Anterior cingulate cortex (tissue), 58 donors: ENCODE results near the gene MEA1.

Source experiments
- DNase-seq, 58 donors: peaks; one replicate each; lab custom pipeline; 2025; lab: John Stamatoyannopoulos, UW

The MEA1 gene

GRCh38 chr6:42978839-42979522, 34.8 kb downstream of the MEA1 start, which contains the start of gene PEX6:
Gene PEX6 (minus strand): TSS chr6:42979181. CDS start chr6:42979150, 31 bp downstream.
- peak; percentile 23 to 95 (median 80) for DNase-seq

GRCh38 chr6:42978487-42978838, 35.3 kb downstream of the MEA1 start:
- peak in 5 of 58 donors; percentile 10 to 47 (median 25) for DNase-seq

- no peak for DNase-seq
Measured at GRCh38 chr6:42974919-42975505, 38.7 kb downstream of the MEA1 start.

GRCh38 chr6:42973926-42974325, 39.8 kb downstream of the MEA1 start:
- no peak for DNase-seq

- DNase-seq = peak in 7 of 58 donors; percentile 19 to 64 (median 34)
Measured at GRCh38 chr6:42971746-42972327, 41.9 kb downstream of the MEA1 start.

- no peak for DNase-seq
Measured at GRCh38 chr6:42970871-42971612, 42.7 kb downstream of the MEA1 start.

- DNase-seq = no peak
Measured at GRCh38 chr6:42969934-42970333, 43.8 kb downstream of the MEA1 start.

- DNase-seq = no peak
Measured at GRCh38 chr6:42969431-42969830, 44.3 kb downstream of the MEA1 start.

- no peak for DNase-seq
Measured at GRCh38 chr6:42968783-42969182, 45.0 kb downstream of the MEA1 start.

GRCh38 chr6:42968126-42968701, 45.5 kb downstream of the MEA1 start:
- no peak for DNase-seq

GRCh38 chr6:42967228-42967627, 46.5 kb downstream of the MEA1 start:
- DNase-seq = no peak

GRCh38 chr6:42966571-42966970, 47.2 kb downstream of the MEA1 start:
- no peak for DNase-seq

- peak in 2 of 58 donors; percentile 7 to 29 for DNase-seq
Measured at GRCh38 chr6:42963855-42964605, 49.7 kb downstream of the MEA1 start.

- peak in 1 of 58 donors; percentile 19 for DNase-seq
Measured at GRCh38 chr6:42963179-42963854, 50.4 kb downstream of the MEA1 start.

GRCh38 chr6:42962502-42963178, 51.1 kb downstream of the MEA1 start:
- no peak for DNase-seq

GRCh38 chr6:42962096-42962495, 51.6 kb downstream of the MEA1 start:
- DNase-seq = peak in 3 of 58 donors; percentile 8 to 10 (median 9)
